MCF 10A (cell line): ENCODE data around the gene TMEM150B. TPM values are rescaled to one million over a fixed set of nuclear protein-coding genes. Genes with fewer than 3 reads are reported as not detected.

Experiments
- BruUV-seq: library from RNA; stranded (reverse); fragments of 400-500 nt; replicated peaks from 2 replicates; lab custom pipeline; 2021; lab: Mats Ljungman, UMichigan
- CTCF ChIA-PET: fragments of 300-600 bp; sonication (Branson Sonifier 250); formaldehyde crosslinking; extraction: SDS; loops from one replicate; lab custom pipeline; 2021; ENCODE audit warnings: antibody characterized with exemption, inconsistent platforms; lab: Yijun Ruan, JAX
- POLR2A ChIA-PET: fragments of 300-600, 350-650 bp; sonication (Branson Sonifier 250); formaldehyde crosslinking; extraction: SDS; loops from one replicate; lab custom pipeline; 2020; ENCODE audit warnings: antibody characterized with exemption, inconsistent platforms; lab: Yijun Ruan, JAX
- DNase-seq: peaks from one replicate; pipeline ENCODE4 v3.0.0-alpha.2; 2018; ENCODE audit not compliant: unreplicated experiment
- H3K27ac Mint-ChIP-seq: one replicate; pipeline ENCODE4 v1.8.0; 2022; ENCODE audit warnings: mild to moderate bottlenecking, low read depth, mixed read lengths; ENCODE audit not compliant: unreplicated experiment
- H3K27me3 Mint-ChIP-seq: one replicate; pipeline ENCODE4 v1.8.0; 2022; ENCODE audit warnings: mixed read lengths; ENCODE audit not compliant: insufficient read depth, unreplicated experiment
- H3K36me3 Mint-ChIP-seq: one replicate; pipeline ENCODE4 v1.8.0; 2022; ENCODE audit warnings: mild to moderate bottlenecking, moderate library complexity, mixed read lengths; ENCODE audit not compliant: insufficient read depth, unreplicated experiment
- H3K4me1 Mint-ChIP-seq: one replicate; pipeline ENCODE4 v1.8.0; 2022; ENCODE audit warnings: mixed read lengths; ENCODE audit not compliant: insufficient read depth, unreplicated experiment
- H3K4me3 Mint-ChIP-seq: one replicate; pipeline ENCODE4 v1.8.0; 2022; ENCODE audit warnings: mild to moderate bottlenecking, moderate library complexity, mixed read lengths; ENCODE audit not compliant: unreplicated experiment
- H3K9me3 Mint-ChIP-seq: one replicate; pipeline ENCODE4 v1.8.0; 2022; ENCODE audit warnings: mixed read lengths; ENCODE audit not compliant: unreplicated experiment
- intact Hi-C: fragments of 100-400 bp; cut with micrococcal nuclease; formaldehyde crosslinking; loops from 2 replicates; pipeline ENCODE4 v1.14.1; 2022
- total RNA-seq: library from RNA; stranded (reverse); gene quantifications from 2 replicates; pipeline ENCODE4 v1.2.3, GENCODE V29; 2022
- TF ChIP-seq, protein P1 (sequence below): fragments of 200-600 bp; IDR thresholded peaks from one replicate; pipeline ENCODE4 v1.8.0; 2022; ENCODE audit warnings: antibody characterized with exemption, mild to moderate bottlenecking; ENCODE audit not compliant: unreplicated experiment

Gene TMEM150B
- total RNA-seq, 1 experiment from 2014 or later: not detected

DNA sequence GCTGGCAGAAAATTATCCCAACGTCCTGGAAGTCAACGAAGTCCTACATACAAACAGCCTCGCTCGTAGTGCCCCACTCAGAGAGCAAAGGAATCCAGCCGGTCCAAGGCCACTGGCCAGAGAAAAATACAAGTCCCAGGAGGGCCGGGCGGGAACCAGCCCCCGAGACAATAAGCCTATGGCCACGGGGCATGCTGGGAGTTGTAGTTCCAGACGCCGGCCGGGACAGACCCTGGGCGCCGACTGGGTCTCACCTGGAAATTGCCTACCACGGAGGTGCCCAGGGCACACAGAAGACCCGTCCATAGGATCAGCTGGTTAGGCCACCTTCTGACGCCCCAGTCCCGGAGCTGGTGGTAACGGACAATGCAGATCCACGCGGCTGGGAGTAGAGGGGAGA, 5.4 kb downstream of the TMEM150B start:
- BruUV-seq: no TSS peak
- ChIA-PET CTCF (interaction anchor here (0.6 to 7.6 kb wide), 3 partner anchors 18 to 225 kb away, joined by 3 to 58 read pairs (median 6); no protein-coding TSS in a partner anchor), POLR2A (no interaction called here)
- Mint-ChIP-seq H3K27ac (no peak overlapping the region), H3K36me3 (no peaks in the 10 kb centered on the region), H3K9me3 (no peaks in the 10 kb centered on the region), H3K4me1 (peaks cover 6% of the 10 kb centered on the region), H3K27me3 (peaks cover 27% of the 10 kb centered on the region), H3K4me3 (no peak overlapping the region)
- no peak for DNase-seq
- TF ChIP-seq, protein P1, sequence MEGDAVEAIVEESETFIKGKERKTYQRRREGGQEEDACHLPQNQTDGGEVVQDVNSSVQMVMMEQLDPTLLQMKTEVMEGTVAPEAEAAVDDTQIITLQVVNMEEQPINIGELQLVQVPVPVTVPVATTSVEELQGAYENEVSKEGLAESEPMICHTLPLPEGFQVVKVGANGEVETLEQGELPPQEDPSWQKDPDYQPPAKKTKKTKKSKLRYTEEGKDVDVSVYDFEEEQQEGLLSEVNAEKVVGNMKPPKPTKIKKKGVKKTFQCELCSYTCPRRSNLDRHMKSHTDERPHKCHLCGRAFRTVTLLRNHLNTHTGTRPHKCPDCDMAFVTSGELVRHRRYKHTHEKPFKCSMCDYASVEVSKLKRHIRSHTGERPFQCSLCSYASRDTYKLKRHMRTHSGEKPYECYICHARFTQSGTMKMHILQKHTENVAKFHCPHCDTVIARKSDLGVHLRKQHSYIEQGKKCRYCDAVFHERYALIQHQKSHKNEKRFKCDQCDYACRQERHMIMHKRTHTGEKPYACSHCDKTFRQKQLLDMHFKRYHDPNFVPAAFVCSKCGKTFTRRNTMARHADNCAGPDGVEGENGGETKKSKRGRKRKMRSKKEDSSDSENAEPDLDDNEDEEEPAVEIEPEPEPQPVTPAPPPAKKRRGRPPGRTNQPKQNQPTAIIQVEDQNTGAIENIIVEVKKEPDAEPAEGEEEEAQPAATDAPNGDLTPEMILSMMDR: no peak
- intact Hi-C loops: no loop called here

DNA sequence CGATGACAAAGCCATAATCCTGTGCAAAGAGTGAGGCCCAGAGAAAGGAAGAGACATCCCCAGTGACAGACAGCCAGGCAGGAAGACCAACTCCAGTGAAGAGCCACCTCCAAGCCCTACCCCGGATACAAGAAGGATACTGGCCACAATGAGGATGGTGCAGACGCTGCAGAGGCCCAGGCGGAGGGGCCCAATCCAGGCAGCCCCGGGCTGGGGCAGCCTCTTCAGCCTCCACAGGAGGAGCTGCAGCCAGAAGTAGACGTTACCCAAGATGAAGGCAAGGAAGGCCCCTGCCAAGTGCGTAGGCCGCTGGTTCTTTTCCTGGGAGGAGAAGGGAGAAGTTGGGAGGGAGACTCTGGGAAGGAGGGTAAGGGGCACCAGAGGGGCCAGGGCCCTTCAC, 8.5 kb downstream of the TMEM150B start:
- Mint-ChIP-seq H3K4me1 (no peaks in the 10 kb centered on the region), H3K27ac (no peak overlapping the region), H3K9me3 (no peaks in the 10 kb centered on the region), H3K36me3 (no peaks in the 10 kb centered on the region), H3K4me3 (no peak overlapping the region), H3K27me3 (peaks cover 10% of the 10 kb centered on the region)
- TF ChIP-seq, protein P1: no peak
- intact Hi-C loops: no loop called here
- CTCF ChIA-PET: interaction anchor here (0.8 to 7.6 kb wide), 4 partner anchors 15 to 66 kb away, joined by 3 to 58 read pairs (median 4); no protein-coding TSS in a partner anchor
- POLR2A ChIA-PET: no interaction called here
- no peak for DNase-seq
- no TSS peak for BruUV-seq

GRCh38 chr19:55315956-55316525, 9.1 kb downstream of the TMEM150B start:
- H3K4me3 Mint-ChIP-seq: no peak overlapping the region
- intact Hi-C loops: no loop called here
- TF ChIP-seq, protein P1: no peak
- peaks cover 3% of the 10 kb centered on the region for H3K27me3 Mint-ChIP-seq
- ChIA-PET CTCF (interaction anchor here (0.9 to 1.3 kb wide), 3 partner anchors 15 to 152 kb away, joined by 3 to 5 read pairs (median 4); no protein-coding TSS in a partner anchor), POLR2A (no interaction called here)
- H3K4me1 Mint-ChIP-seq: no peaks in the 10 kb centered on the region
- H3K9me3 Mint-ChIP-seq: no peaks in the 10 kb centered on the region
- H3K36me3 Mint-ChIP-seq: no peaks in the 10 kb centered on the region
- no TSS peak for BruUV-seq
- no peak for DNase-seq
- H3K27ac Mint-ChIP-seq: no peak overlapping the region

- ChIA-PET CTCF (interaction anchor here (0.9 kb wide), 1 partner anchor 22 kb away, joined by 4 read pairs; no protein-coding TSS in a partner anchor), POLR2A (interaction anchor here (1.1 to 1.6 kb wide), 2 partner anchors 18 to 22 kb away, joined by 3 to 6 read pairs; no protein-coding TSS in a partner anchor)
- no TSS peak for BruUV-seq
Measured at GRCh38 chr19:55314396-55314795, 10.7 kb downstream of the TMEM150B start.

More at GRCh38 chr19:55314396-55314795, 10.7 kb downstream of the TMEM150B start:
- H3K27ac Mint-ChIP-seq: no peak overlapping the region
- H3K27me3 Mint-ChIP-seq: no peaks in the 10 kb centered on the region
- H3K4me3 Mint-ChIP-seq: no peak overlapping the region
- peaks cover 5% of the 10 kb centered on the region for H3K36me3 Mint-ChIP-seq
- DNase-seq: no peak
- intact Hi-C loops: no loop called here
- TF ChIP-seq, protein P1: no peak
- no peaks in the 10 kb centered on the region for H3K4me1 Mint-ChIP-seq
- no peaks in the 10 kb centered on the region for H3K9me3 Mint-ChIP-seq
